GM13977 (cell line): Measurements from ENCODE around the gene CCDC9B.

ENCODE experiments used
- DNase-seq: peaks from one replicate; pipeline ENCODE4 v3.0.0; 2012; ENCODE audit warnings: low spot score
- in situ Hi-C: fragments of 300-500 bp; cut with MboI; formaldehyde crosslinking; loops from one replicate; pipeline ENCODE4 v1.12.0; 2022; ENCODE audit warnings: low sequenced_read_pairs, low pct_unique_long_range_greater_than_20kb, mixed read lengths, inconsistent platforms; ENCODE audit not compliant: unreplicated experiment
- TF ChIP-seq, protein P1 (sequence below): IDR thresholded peaks from 2 replicates; pipeline ENCODE4 v1.5.1; 2012; ENCODE audit warnings: mild to moderate bottlenecking, control low read depth; ENCODE audit not compliant: insufficient read depth; ENCODE audit errors: extremely low read depth, missing control alignments

The CCDC9B gene

DNA sequence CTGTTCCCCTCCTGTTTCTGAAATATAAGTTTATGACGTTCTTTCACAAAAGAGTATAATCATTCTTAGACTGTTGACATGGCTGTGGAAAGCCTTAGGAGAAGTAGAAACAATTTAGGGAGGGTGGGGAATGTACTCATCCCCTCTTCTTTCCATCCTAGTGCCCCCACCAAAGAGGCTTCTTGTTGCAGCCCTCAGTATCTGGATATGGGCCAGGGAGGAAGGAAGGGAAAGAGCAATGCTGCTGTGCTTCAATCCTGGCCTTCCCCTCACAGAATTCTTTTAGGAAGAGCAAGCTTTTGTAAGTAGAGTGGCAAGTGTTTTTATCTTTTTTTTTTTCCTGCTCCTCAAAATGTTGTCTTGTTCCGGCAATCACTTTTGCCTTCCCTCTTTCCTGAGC lies 15.6 kb downstream of the CCDC9B start:
- DNase-seq: no peak
- in situ Hi-C loops: no loop called here
- TF ChIP-seq, protein P1, sequence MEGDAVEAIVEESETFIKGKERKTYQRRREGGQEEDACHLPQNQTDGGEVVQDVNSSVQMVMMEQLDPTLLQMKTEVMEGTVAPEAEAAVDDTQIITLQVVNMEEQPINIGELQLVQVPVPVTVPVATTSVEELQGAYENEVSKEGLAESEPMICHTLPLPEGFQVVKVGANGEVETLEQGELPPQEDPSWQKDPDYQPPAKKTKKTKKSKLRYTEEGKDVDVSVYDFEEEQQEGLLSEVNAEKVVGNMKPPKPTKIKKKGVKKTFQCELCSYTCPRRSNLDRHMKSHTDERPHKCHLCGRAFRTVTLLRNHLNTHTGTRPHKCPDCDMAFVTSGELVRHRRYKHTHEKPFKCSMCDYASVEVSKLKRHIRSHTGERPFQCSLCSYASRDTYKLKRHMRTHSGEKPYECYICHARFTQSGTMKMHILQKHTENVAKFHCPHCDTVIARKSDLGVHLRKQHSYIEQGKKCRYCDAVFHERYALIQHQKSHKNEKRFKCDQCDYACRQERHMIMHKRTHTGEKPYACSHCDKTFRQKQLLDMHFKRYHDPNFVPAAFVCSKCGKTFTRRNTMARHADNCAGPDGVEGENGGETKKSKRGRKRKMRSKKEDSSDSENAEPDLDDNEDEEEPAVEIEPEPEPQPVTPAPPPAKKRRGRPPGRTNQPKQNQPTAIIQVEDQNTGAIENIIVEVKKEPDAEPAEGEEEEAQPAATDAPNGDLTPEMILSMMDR: no peak

DNA sequence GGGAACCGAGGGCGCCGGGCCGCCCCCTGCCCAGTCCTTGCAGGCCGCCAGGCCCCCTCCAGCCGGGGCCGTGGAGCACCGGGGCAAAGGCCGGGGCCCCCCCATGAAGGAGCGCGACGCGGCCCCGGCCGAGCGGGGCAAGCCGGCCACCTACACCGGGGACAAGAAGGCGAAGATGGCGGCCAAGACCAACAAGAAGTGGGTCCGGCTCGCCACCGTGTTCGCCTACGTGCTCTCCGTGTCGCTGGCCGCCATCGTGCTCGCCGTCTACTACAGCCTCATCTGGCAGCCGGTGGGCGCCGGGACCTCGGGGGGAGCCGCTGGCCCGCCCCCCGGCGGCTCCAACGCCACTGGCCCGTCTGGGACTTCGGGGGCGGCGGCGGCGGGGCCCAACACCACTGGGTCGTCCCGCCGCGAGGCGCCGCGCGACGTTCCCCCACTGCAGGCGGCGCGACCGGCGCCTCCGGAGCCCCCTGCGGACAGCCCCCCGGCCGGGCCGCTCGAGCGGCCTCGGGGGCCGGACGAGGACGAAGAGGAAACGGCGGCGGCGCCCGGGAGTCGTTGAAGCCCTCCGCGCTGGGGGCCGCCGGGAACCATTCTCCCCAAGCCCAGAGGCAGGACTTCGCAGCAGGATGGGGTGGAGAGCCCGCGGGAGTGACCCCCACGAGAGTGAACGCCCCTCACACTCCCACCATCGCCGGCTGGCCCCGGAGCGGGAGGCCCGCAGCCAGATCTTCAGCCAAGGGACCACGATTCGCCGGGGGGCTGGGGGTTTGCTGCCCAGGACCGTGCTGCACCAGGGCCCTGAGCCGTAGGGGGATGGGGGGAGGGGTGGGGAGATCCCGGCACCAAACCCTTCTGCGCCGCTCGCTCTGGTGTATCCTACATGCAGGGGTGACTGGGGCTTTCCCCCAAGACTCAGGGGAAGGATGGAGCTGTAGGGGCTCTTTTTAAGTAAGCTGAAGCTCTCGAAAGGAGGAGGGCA lies 16.5 kb downstream of the CCDC9B start:
- in situ Hi-C loops: no loop called here
- TF ChIP-seq, protein P1: no peak
- peak; percentile 62 for DNase-seq

DNA sequence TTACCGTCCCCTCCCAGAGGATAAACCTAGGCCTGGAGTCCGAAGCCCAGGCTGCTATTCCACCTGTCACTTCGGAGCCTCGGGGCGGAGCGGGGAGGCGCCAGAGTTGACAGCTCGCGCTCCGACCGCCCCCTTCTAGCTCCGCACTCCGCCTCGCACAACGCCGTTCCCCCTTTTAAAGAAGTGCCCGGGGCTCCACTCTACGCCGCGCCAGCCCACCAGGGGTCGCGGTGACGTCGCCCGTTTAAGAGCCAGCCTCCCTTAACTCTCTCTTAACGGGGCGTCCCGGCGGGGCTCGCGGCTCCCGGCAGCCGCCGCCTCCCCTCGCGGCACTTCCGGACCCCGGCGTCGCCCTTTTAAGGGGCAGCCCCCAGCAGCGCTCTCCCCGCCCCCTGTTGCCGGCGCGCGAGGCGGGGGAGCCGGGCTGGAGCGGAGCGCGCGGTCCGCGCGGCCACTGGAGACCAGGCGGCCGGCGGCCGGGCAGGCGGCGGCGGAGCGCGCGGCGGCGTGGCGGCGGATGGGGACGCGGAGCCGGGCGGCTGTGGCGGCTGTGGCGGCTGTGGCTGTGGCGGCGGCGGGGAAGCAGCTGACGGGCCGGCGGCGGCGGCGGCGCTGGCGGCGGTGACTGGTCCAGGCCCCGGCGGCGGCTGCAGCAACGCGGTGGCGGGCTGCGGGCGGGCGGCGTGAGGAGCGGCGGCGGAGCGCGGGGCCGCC lies 17.3 kb downstream of the CCDC9B start, which contains the start of gene INAFM2:
Gene INAFM2 (plus strand): TSS at position 454 of the 714 bp plus-strand sequence. CDS start 364 bp downstream, outside the sequence.
- TF ChIP-seq, protein P1: peak; percentile 39
- in situ Hi-C loops: no loop called here
- peak; percentile 99 for DNase-seq

DNA sequence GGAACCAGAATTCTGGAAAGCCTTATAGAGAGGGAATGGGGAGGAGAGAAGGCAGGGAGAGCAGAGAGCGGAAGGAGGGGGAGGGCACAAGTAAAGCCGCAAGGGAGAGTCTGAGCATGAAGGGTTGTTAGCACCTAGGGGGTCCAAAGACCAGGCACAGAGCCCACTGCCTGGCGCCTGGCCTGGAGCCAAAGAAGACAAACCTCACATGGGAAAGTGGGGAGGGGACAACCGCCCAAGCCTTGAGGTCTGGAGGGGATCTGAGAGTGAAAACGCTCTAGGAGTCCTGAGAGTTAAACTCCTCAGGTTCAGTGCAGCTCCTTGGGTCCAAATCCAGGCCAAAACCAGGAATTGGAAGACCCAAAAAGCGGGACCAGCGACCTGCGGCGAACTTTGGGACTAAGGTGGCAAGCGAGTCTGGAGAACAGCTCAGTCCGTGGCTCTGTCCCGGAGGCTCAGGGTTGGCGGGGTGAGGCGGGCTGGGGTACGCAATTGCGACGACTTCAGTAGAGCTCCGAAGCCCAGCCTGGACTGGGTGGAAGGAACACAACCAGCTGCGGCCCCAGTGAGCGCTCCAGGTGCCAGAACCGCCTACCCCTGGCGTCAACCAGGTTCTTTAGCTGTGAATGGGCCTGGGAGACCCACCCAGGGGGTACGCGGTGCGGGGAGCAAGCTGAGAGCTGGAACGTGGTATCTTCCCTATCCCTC lies 18.1 kb downstream of the CCDC9B start:
- TF ChIP-seq, protein P1: no peak
- no peak for DNase-seq

DNA sequence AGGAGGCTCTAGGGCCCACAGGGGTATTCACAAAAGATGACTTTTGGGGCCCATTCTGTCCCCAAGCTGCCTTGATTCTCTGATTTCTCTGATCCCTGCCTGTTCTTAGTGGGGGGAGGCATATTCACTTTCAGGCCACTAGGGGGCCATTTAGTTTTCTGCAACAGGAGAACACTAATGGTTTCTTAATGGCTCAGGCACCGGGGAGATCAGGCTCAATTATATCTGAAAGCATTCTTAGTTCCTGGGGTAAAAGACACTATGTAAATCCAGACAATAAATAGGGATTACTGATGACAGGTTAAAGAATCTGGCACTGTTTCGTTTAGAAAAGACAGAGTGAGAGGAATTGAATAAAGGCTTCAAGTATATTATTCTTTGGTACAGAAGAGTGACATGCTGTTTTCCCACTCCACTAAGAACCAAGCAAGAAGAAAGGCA lies 19.8 kb downstream of the CCDC9B start:
- peak; percentile 81 for DNase-seq
- in situ Hi-C loops: no loop called here
- TF ChIP-seq, protein P1: peak; percentile 86

More for the DNA sequence above, 18.1 kb downstream of the CCDC9B start:
- in situ Hi-C loops: no loop called here

DNA sequence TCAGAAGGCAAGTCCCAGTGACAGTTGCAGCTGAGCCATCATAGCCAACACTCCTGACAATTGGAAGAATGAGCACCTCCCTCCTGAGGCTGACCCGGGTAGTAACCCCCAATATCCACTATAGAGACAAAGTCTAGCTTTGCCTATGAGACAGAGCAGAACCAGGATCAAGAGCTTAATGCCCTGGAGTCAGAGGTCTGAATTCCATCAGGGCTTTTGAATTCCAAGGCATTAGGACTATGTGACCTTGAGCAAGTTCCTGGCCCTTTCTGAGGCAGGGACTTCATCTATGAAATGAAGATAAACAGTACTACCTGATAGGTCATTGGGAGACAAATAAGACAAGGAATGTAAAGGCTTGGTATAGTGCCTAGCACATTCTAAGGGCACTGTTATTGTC lies 20.3 kb downstream of the CCDC9B start:
- in situ Hi-C loops: no loop called here
- TF ChIP-seq, protein P1: no peak
- DNase-seq: no peak
